DMS 273 treated with DMSO at 0.1 percent for 48 hours (cell line): ENCODE results near the gene ELF5.

Experiments
- DNase-seq: peaks from one replicate; lab custom pipeline; 2025; lab: John Stamatoyannopoulos, UW

Gene ELF5

GRCh38 chr11:34521265-34521664 lies 7.7 kb upstream of the ELF5 start:
- DNase-seq = no peak

DNA sequence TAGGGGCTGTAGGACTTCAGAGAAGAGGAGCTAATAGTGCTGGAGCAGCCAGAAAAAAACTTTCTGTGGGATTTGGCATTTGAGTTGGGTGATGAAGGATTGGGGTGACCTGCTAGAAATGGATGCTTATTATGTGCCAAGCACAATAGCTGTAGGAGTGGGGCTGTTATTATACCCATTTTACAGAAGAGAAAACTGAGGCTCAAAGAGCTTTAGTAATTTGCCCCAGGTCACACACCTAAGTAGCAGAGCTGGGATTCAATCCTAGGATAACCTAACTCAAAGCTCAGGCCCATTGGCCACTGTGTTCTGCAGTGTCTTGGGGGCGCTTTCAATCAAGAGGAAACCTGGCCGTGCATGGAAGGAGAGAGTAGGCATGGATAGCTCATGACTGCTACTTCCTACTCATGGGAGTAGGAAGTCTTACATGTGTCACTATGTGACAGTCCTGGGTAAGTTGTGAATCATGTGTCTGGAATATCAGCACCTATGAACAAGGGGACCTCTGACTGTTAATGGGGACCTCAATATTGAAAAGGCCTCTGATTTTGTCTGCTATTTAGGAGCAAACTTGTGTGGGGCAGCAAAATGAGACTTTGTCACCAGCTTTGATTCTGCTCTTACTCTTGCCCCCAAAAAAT lies 6.1 kb upstream of the ELF5 start:
- DNase-seq = no peak

GRCh38 chr11:34516247-34517040 lies 2.9 kb upstream of the ELF5 start:
- no peak for DNase-seq

GRCh38 chr11:34514597-34514996 lies 1.0 kb upstream of the ELF5 start:
- no peak for DNase-seq

- DNase-seq = no peak
Measured at GRCh38 chr11:34512840-34513681, 533 bp downstream of the ELF5 start.

- no peak for DNase-seq
Measured at GRCh38 chr11:34510673-34511072, 2.9 kb downstream of the ELF5 start.

DNA sequence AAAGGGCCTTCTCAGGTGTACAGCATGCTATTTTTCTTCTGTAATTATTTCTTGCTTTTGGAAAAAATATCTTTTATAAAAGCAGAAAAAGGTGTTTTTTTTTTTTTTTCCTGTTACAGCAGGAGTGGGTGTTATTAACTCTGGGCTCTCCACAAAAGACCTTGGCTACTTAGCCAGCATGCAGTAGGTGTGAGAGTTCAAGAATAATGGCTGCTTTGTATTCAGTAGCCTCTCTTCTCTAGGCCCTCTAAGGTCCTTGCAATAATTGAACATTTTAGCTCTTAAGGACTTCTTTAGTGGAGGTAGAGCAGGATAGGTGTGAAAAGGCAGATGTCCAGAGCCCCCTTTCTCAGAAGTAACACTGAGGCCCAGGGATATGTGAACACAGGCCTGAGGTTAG lies 3.4 kb downstream of the ELF5 start:
- no peak for DNase-seq

GRCh38 chr11:34509336-34509876 lies 4.2 kb downstream of the ELF5 start:
- no peak for DNase-seq

DNA sequence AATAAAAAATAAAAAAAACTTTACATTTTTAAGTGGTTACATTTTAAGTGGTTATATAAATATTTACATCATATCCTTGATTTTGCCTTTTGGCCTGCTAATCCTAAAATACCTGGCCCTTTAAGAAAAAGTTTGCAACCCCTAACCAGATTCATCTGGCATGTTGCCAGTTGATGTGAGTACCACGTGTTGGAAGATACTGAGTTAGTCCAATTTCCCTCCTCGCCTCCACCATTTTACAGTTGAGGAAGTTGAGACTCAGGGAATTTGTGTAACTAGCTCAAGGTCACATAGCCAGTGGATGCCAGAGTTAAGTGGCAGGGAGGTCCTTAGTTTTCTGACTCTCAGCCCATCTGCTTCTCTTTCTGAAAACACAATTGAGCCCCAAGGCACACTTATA lies 5.1 kb downstream of the ELF5 start:
- no peak for DNase-seq

DNA sequence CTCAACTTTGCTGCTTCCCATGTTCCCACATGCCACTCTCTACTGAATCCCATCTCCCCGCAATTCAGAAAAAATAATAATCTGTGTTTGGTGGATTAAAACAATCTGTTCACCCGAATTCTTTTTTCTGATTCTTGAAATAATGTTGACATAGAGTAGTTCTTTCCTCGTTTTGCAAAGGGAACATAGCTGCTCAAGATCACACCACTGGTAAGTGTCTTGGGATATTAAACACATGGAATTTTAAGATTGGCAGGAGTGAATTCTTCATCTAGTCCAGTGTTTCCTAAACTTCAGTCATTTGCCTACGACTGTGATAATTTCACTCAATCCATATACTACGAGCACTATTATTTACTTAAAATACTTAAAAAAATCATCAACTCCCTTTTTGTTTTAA lies 6.0 kb downstream of the ELF5 start:
- DNase-seq = no peak

DNA sequence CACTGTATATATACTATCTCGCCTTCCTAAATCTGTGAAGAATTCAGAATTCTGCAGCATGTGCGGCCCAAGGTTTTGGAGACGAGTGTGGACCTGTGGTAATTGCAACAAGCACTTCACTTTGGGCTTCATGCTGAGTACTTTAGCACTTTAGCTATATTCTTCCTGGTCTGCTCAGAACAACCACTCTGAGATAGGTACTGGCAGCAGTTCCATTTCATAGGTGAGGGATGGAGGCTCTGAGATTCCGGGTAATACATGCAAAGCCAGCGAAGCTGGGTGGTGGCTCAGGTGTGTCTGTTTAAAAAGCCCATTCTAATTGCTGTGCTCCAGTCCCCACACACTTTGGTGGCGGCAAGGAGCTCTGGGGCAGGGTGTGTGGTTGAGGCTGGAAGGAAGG lies 6.4 kb downstream of the ELF5 start:
- DNase-seq = no peak

GRCh38 chr11:34505874-34506273 lies 7.7 kb downstream of the ELF5 start:
- DNase-seq = no peak

- DNase-seq = no peak
Measured at GRCh38 chr11:34502949-34503348, 10.6 kb downstream of the ELF5 start.

DNA sequence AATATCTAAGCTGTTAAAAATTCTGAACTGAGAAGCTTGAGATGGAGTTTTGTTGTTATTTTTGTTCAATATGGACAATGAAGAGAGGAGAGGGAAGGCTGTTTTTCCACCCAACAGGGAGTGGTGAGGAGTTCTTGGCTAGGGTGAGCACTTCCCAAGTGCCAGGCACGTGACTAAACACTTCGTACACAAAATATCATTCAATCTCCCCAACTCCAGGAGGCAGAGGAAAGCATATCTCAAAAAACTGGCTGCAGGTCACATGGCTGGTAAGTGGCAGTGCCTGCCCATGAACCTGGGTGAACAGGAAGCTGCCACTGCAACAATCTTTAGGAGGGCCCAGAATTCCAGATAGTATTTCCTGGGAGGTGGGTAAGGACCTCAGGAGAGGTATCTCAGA lies 11.6 kb downstream of the ELF5 start:
- no peak for DNase-seq

GRCh38 chr11:34501500-34501899 lies 12.1 kb downstream of the ELF5 start:
- no peak for DNase-seq

- DNase-seq = no peak
Measured at GRCh38 chr11:34499719-34500500, 13.7 kb downstream of the ELF5 start.

DNA sequence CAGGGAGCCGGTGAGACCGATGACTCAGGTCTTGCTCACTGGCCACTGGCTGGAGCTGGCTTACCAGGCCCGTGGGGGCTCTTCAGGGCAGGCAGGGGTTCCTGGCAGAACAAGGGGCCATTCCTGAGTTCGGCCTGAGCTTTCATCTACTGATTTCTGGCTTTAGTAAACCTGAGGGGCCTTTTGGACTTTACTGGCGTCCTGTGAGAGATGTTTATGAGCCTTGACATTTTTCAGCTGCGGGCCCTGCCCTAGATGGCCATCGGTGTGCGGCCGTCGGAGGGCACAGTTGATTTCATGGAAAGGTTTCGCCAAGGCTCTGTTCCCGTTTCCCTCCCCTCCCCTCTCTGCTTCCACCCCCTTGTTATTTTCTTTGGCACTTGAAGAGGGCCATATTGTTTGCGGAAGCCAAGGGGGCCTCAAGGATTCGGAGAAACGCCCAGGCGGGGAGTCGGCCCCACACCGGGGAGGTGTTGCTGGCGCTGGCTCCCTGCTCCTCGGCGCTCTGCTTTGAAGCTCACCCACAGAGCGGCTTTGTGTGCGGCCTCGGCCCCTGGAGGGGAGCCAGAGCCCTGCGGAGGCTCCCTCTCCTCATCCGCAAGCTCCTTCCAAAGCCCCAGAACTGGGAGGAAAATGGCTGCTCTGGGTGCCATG lies 17.7 kb downstream of the ELF5 start:
- DNase-seq = no peak

GRCh38 chr11:34495239-34495723 lies 18.3 kb downstream of the ELF5 start:
- DNase-seq = no peak

GRCh38 chr11:34493926-34494595 lies 19.5 kb downstream of the ELF5 start:
- no peak for DNase-seq

DNA sequence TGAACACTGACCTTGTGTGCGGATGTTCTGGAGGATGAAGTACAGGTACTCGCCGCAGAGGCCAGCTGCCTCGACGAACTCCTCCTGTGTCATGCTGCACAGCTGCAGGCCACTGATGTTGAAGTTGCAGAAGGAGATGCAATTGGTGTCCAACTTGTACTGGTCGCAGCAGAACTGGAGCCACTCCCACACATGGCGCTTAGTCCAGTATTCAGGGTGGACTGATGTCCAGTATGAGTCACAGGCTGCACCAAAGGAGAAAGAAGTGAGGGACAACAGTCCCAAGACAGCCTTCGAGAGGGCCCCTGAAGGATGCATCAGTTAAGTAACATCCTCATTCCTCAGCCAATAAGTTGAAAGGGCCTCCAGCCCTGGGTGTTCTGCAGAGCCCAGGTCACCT lies 20.1 kb downstream of the ELF5 start:
- no peak for DNase-seq
